Gastroesophageal sphincter (tissue), 4 donors: ENCODE data around the gene CYB5R4. TPM values are rescaled to one million over a fixed set of nuclear protein-coding genes. Genes with fewer than 3 reads are reported as not detected.

Experiments used
- ATAC-seq: fragments of 150-250 bp; one replicate; pipeline ENCODE4 v1.9.1; 2016; ENCODE audit warnings: mild to moderate bottlenecking, moderate library complexity
- H3K27ac ChIP-seq, 4 donors: fragments of 200-600 bp; sonication (generic) in 3 of 4; 1 replicate in 3 of 4; 2 replicates in 1 of 4; pipeline ENCODE4 v1.5.1; 2016 to 2019
- H3K27me3 ChIP-seq: fragments of 200-600 bp; sonication (generic); one replicate; pipeline ENCODE4 v1.5.1; 2019
- H3K36me3 ChIP-seq, 2 donors: fragments of 200-600 bp; sonication (generic); one replicate each; pipeline ENCODE4 v1.5.1; 2019; ENCODE audit warnings: control low read depth in 1 of 2
- H3K4me1 ChIP-seq, 3 donors: fragments of 200-600 bp; sonication (generic); 1 replicate in 2 of 3; 2 replicates in 1 of 3; pipeline ENCODE4 v1.5.1; 2016 to 2019; ENCODE audit warnings: control low read depth in 2 of 3
- H3K4me3 ChIP-seq, 2 donors: fragments of 200-600 bp; sonication (generic); one replicate each; pipeline ENCODE4 v1.5.1; 2019; ENCODE audit warnings: mild to moderate bottlenecking in 1 of 2, moderate library complexity in 1 of 2
- H3K9me3 ChIP-seq, 3 donors: fragments of 200-600 bp; sonication (generic); one replicate each; pipeline ENCODE4 v1.5.1; 2017 to 2019; ENCODE audit warnings: control low read depth in 2 of 3
- EP300 ChIP-seq: sonication (generic); formaldehyde crosslinking; IDR thresholded peaks from one replicate; pipeline ENCODE4 v1.6.1; 2017; ENCODE audit warnings: antibody characterized with exemption, mild to moderate bottlenecking
- POLR2A ChIP-seq, 2 donors: fragments of 450-650 bp; IDR thresholded peaks; one replicate each; pipeline ENCODE4 v1.6.1; 2017; ENCODE audit warnings: antibody characterized with exemption in 2 of 2, mild to moderate bottlenecking in 2 of 2, moderate library complexity in 1 of 2
- POLR2AphosphoS5 ChIP-seq: sonication (generic); formaldehyde crosslinking; IDR thresholded peaks from one replicate; pipeline ENCODE4 v1.6.1; 2017; ENCODE audit warnings: antibody characterized with exemption
- WGBS, 2 donors: methylation state at CpG; one replicate each; pipeline ENCODE4 v1.1.5; 2018; ENCODE audit warnings: low coverage in 1 of 2; 5-methylcytosine and 5-hydroxymethylcytosine counted together
- total RNA-seq, 4 donors: library from RNA; depleted of rRNA; stranded (reverse); fragments of >200 nt; gene quantifications; one replicate each; pipeline ENCODE4 v1.1.0, GENCODE V29; 2016
- TF ChIP-seq, protein P1 (sequence below), 4 experiments: fragments of 200-600 bp in 2 of 4; fragments of 450-650 bp in 2 of 4; sonication (generic) in 1 of 4; IDR thresholded peaks; one replicate each; pipeline ENCODE4 v1.5.1; 2017 to 2019; ENCODE audit warnings: antibody characterized with exemption in 4 of 4, mild to moderate bottlenecking in 2 of 4, moderate library complexity in 2 of 4

The CYB5R4 gene
- total RNA-seq, 4 donors from 2014 or later, result 16.0 to 32.4 (median 20.8) TPM

DNA sequence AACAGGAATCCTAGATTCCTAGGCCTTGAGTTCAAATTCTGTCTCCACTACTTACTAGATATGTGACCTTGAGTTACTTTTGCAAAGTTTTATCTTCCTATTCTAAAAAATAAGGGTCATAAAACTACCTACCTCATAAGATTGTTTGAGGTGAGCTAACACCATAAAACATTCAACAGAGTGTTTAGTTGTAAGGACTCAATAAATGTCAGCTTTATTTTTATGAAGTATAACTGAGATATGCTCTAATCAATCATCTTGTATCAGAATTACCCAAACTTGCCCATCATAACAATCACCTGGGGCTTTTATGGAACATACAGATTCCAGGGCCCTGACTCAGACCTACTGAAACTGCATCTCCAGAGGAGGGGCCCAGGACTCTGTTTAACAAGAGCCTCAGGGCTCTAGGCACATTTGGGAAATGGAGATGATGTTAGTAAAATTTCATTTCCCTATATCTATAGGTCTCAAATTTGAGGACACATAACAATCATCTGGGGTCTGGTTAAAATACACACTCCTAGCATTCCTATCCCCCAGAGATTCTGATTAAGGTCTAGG, 138.6 kb downstream of the CYB5R4 start:
- no peak overlapping the region for H3K4me3 ChIP-seq
- no peak for TF ChIP-seq POLR2AphosphoS5
- no peak for TF ChIP-seq EP300
- TF ChIP-seq, protein P1, sequence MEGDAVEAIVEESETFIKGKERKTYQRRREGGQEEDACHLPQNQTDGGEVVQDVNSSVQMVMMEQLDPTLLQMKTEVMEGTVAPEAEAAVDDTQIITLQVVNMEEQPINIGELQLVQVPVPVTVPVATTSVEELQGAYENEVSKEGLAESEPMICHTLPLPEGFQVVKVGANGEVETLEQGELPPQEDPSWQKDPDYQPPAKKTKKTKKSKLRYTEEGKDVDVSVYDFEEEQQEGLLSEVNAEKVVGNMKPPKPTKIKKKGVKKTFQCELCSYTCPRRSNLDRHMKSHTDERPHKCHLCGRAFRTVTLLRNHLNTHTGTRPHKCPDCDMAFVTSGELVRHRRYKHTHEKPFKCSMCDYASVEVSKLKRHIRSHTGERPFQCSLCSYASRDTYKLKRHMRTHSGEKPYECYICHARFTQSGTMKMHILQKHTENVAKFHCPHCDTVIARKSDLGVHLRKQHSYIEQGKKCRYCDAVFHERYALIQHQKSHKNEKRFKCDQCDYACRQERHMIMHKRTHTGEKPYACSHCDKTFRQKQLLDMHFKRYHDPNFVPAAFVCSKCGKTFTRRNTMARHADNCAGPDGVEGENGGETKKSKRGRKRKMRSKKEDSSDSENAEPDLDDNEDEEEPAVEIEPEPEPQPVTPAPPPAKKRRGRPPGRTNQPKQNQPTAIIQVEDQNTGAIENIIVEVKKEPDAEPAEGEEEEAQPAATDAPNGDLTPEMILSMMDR (IDR thresholded peaks at IDR 0.05), result no peak
- no peak for TF ChIP-seq POLR2A (IDR thresholded peaks at IDR 0.05)
- no peak for ATAC-seq

DNA sequence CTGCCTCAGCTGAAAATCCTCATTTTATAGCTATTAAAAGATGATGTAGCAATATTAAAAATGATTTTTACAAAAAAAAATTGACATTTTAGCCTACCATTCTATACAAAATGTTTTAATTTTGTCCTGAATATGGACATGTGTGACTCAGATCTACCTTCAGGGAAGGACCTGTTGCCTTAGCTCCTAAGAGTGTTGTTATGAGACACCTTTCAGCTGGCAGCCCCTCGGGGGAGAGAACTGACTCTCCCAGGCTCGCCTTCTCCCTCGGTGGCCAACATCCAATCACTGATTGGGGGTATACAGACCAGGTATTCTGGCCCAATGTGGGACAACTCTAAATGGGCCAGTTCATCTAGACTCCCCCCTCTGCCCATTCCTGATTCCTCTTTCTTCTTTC, 141.6 kb downstream of the CYB5R4 start:
- Histone ChIP-seq H3K27ac (no peak overlapping the region), H3K36me3 (no peaks in the 10 kb centered on the region), H3K4me3 (no peak overlapping the region), H3K4me1 (no peaks in the 10 kb centered on the region), H3K27me3 (peaks cover 11% of the 10 kb centered on the region), H3K9me3 (no peaks in the 10 kb centered on the region)
- 80 to 88% methylated on average over 1 to 3 of the region's 3 CpGs for WGBS, 2 donors
- no peak for ATAC-seq
- TF ChIP-seq EP300 (no peak), POLR2AphosphoS5 (no peak), POLR2A (IDR thresholded peaks at IDR 0.05) (no peak)
- TF ChIP-seq, protein P1 (IDR thresholded peaks at IDR 0.05), result no peak

More for the DNA sequence above, 138.6 kb downstream of the CYB5R4 start:
- Histone ChIP-seq H3K36me3 (no peaks in the 10 kb centered on the region), H3K4me1 (no peaks in the 10 kb centered on the region), H3K9me3 (no peaks in the 10 kb centered on the region), H3K27ac (no peak overlapping the region), H3K27me3 (peaks cover 10% of the 10 kb centered on the region)

GRCh38 chr6:84002226-84002625, 142.7 kb downstream of the CYB5R4 start:
- Histone ChIP-seq H3K4me1 (no peaks in the 10 kb centered on the region), H3K4me3 (no peak overlapping the region), H3K9me3 (no peaks in the 10 kb centered on the region), H3K27me3 (peaks cover 11% of the 10 kb centered on the region), H3K36me3 (no peaks in the 10 kb centered on the region), H3K27ac (no peak overlapping the region)
- 50 to 51% methylated on average over 2 of the region's 2 CpGs for WGBS, 2 donors
- no peak for TF ChIP-seq POLR2A (IDR thresholded peaks at IDR 0.05)
- no peak for TF ChIP-seq EP300
- TF ChIP-seq, protein P1 (IDR thresholded peaks at IDR 0.05), result no peak
- TF ChIP-seq POLR2AphosphoS5, result no peak
- no peak for ATAC-seq

DNA sequence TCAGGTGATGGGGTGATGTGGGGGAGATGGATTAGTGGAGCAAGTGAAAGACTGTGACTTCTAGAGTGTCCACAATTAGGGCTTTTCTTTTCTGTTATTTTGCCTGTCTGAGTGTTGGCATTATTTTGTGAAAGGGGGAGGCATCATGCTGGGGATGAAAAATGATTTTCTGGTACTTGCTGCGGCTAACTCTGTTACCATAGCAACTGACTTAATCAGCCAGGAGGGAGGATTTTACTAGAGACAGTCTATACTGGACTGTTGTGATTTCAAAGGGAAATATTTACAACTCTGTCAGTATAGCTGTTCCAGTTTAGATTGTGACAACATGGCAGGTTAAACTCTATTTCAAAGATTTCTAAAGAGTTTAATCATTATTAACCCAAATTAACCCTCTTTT, 143.6 kb downstream of the CYB5R4 start:
- Histone ChIP-seq H3K9me3 (no peaks in the 10 kb centered on the region), H3K4me1 (no peaks in the 10 kb centered on the region), H3K27me3 (peaks cover 11% of the 10 kb centered on the region), H3K36me3 (no peaks in the 10 kb centered on the region), H3K4me3 (no peak overlapping the region), H3K27ac (no peak overlapping the region)
- no peak for TF ChIP-seq EP300
- TF ChIP-seq, protein P1 (IDR thresholded peaks at IDR 0.05), result no peak
- TF ChIP-seq POLR2A (IDR thresholded peaks at IDR 0.05), result no peak
- ATAC-seq, result no peak
- 23% methylated on average over 1 of the region's 1 CpG; no CpG with 5 or more reads in 1 of the 2 donors for WGBS, 2 donors

GRCh38 chr6:84003654-84004053, 144.2 kb downstream of the CYB5R4 start:
- H3K4me1 ChIP-seq, result no peaks in the 10 kb centered on the region
- TF ChIP-seq, protein P1 (IDR thresholded peaks at IDR 0.05), result no peak
- H3K27ac ChIP-seq, result no peak overlapping the region
- H3K9me3 ChIP-seq, result no peaks in the 10 kb centered on the region
- peaks cover 11% of the 10 kb centered on the region for H3K27me3 ChIP-seq
- no peak for ATAC-seq
- WGBS, 2 donors, result 56 to 65% methylated on average over 4 of the region's 4 CpGs
- H3K36me3 ChIP-seq, result no peaks in the 10 kb centered on the region
- no peak overlapping the region for H3K4me3 ChIP-seq
